Neural progenitor cell (in vitro differentiated cells): ENCODE measurements around the gene PPM1E. TPM values are rescaled to one million over a fixed set of nuclear protein-coding genes. Genes with fewer than 3 reads are reported as not detected.

ENCODE experiments used
- DNase-seq: peaks from one replicate; pipeline ENCODE4 v3.0.0-alpha.2; 2016; ENCODE audit warnings: low spot score
- H2AFZ ChIP-seq: fragments of 200-600 bp; sonication (generic); replicated peaks from 2 replicates; pipeline ENCODE4 v1.6.1; 2016; ENCODE audit warnings: antibody characterized with exemption
- H3F3A ChIP-seq: fragments of 200-600 bp; sonication (generic); 2 replicates; pipeline ENCODE4 v1.6.1; 2016; ENCODE audit warnings: antibody characterized with exemption, low read depth
- H3K27ac ChIP-seq: fragments of 200-600 bp; sonication (generic); 2 replicates; pipeline ENCODE4 v1.5.1; 2016; ENCODE audit warnings: mild to moderate bottlenecking
- H3K27me3 ChIP-seq: fragments of 200-600 bp; sonication (generic); 2 replicates; pipeline ENCODE4 v1.6.1; 2016; ENCODE audit warnings: mild to moderate bottlenecking, moderate library complexity
- H3K36me3 ChIP-seq: fragments of 200-600 bp; sonication (generic); 2 replicates; pipeline ENCODE4 v1.5.1; 2016
- H3K4me1 ChIP-seq: fragments of 200-600 bp; sonication (generic); 2 replicates; pipeline ENCODE4 v1.6.1; 2016; ENCODE audit warnings: mixed run types
- H3K4me2 ChIP-seq: fragments of 200-600 bp; sonication (generic); 2 replicates; pipeline ENCODE4 v1.6.1; 2016
- H3K4me3 ChIP-seq: fragments of 200-600 bp; sonication (generic); 2 replicates; pipeline ENCODE4 v1.5.1; 2016
- H3K79me2 ChIP-seq: fragments of 200-600 bp; sonication (generic); 2 replicates; pipeline ENCODE4 v1.6.1; 2016; ENCODE audit warnings: low read depth
- H3K9ac ChIP-seq: fragments of 200-600 bp; sonication (generic); 2 replicates; pipeline ENCODE4 v1.6.1; 2016
- H3K9me3 ChIP-seq: fragments of 200-600 bp; sonication (generic); 2 replicates; pipeline ENCODE4 v1.5.1; 2016; ENCODE audit warnings: low read depth
- H4K20me1 ChIP-seq: fragments of 200-600 bp; sonication (generic); 2 replicates; pipeline ENCODE4 v1.6.1; 2016; ENCODE audit warnings: low read depth
- H3K27ac Mint-ChIP-seq: 3 replicates; pipeline ENCODE4 v1.8.0; 2021; ENCODE audit warnings: mixed read lengths
- H3K27me3 Mint-ChIP-seq: 2 replicates; pipeline ENCODE4 v1.8.0; 2022; ENCODE audit warnings: low read depth, mild to moderate bottlenecking, inconsistent platforms, moderate library complexity, mixed read lengths; ENCODE audit not compliant: insufficient read depth
- H3K36me3 Mint-ChIP-seq: 3 replicates; pipeline ENCODE4 v1.8.0; 2021; ENCODE audit warnings: mixed read lengths
- H3K4me1 Mint-ChIP-seq: 3 replicates; pipeline ENCODE4 v1.8.0; 2021; ENCODE audit warnings: mixed read lengths
- H3K4me3 Mint-ChIP-seq: 3 replicates; pipeline ENCODE4 v1.8.0; 2021; ENCODE audit warnings: mild to moderate bottlenecking, moderate library complexity, mixed read lengths
- H3K9me3 Mint-ChIP-seq: 3 replicates; pipeline ENCODE4 v1.8.0; 2020; ENCODE audit warnings: mixed read lengths
- EZH2 ChIP-seq: fragments of 200-600 bp; sonication (generic); IDR thresholded peaks from 2 replicates; pipeline ENCODE4 v1.6.1; 2017; ENCODE audit warnings: antibody characterized with exemption, mild to moderate bottlenecking, moderate library complexity
- EZH2phosphoT487 ChIP-seq: fragments of 200-600 bp; sonication (generic); IDR thresholded peaks from 2 replicates; pipeline ENCODE4 v1.6.1; 2017; ENCODE audit warnings: antibody characterized with exemption
- total RNA-seq: library from RNA; depleted of rRNA; stranded (reverse); fragments of >200 nt; gene quantifications from 2 replicates; pipeline ENCODE4 v1.2.3, GENCODE V29; 2015; ENCODE audit warnings: low replicate concordance
- TF ChIP-seq, protein P1 (sequence below): fragments of 200-600 bp; sonication (generic); IDR thresholded peaks from 2 replicates; pipeline ENCODE4 v1.5.1; 2017; ENCODE audit warnings: antibody characterized with exemption, mild to moderate bottlenecking

Gene PPM1E
- total RNA-seq, 1 donor from 2014 or later = 18.8 TPM

DNA sequence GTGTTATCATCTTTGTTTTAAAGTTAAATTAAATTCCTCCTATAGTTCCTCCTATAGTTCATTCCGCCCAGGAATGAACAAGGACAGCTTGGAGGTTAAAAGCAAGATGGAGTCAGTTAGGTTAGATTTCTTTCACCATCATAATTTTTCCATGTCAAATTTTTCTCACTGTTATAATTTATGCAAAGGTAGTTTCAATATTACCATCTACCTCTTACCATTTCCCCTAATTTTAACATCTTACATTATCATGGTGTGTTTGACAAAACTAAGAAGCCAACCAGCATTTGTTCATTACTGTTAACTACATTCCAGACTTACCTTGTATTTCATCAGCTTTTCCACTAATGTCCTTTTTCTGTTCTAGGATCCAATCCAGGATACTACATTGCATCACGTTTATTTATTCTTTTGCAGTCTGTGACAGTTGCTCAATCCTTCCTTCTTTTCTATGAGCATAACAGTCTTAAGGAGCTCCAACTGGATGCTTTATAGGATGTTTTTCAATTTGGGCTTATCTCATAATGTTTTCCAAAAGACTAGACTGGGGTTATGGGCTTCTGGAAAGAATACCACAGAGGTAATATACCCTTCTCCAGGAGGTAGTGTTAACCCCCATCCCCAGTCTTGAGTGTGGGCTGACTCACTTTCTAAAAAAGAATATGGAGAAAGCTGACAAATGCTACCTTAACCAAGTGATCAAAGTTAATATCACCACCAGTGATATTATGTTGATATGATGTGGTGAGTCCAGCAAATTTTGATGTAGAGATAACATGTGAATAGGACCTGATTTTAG, 158.5 kb downstream of the PPM1E start:
- Mint-ChIP-seq H3K4me3 (no peak overlapping the region), H3K9me3 (peaks cover 16% of the 10 kb centered on the region), H3K4me1 (peaks cover 9% of the 10 kb centered on the region), H3K36me3 (peaks cover 6% of the 10 kb centered on the region), H3K27me3 (no peaks in the 10 kb centered on the region), H3K27ac (no peak overlapping the region)
- Histone ChIP-seq H3F3A (peaks cover 5% of the 10 kb centered on the region), H3K27ac (no peak overlapping the region), H3K9me3 (no peaks in the 10 kb centered on the region), H3K4me2 (peak overlapping the region; percentile 3), H2AFZ (no peak overlapping the region), H3K9ac (no peak overlapping the region), H3K4me1 (peaks cover 40% of the 10 kb centered on the region), H3K4me3 (no peak overlapping the region), H3K27me3 (no peaks in the 10 kb centered on the region), H3K79me2 (no peaks in the 10 kb centered on the region), H3K36me3 (no peaks in the 10 kb centered on the region), H4K20me1 (no peaks in the 10 kb centered on the region)
- TF ChIP-seq, protein P1, sequence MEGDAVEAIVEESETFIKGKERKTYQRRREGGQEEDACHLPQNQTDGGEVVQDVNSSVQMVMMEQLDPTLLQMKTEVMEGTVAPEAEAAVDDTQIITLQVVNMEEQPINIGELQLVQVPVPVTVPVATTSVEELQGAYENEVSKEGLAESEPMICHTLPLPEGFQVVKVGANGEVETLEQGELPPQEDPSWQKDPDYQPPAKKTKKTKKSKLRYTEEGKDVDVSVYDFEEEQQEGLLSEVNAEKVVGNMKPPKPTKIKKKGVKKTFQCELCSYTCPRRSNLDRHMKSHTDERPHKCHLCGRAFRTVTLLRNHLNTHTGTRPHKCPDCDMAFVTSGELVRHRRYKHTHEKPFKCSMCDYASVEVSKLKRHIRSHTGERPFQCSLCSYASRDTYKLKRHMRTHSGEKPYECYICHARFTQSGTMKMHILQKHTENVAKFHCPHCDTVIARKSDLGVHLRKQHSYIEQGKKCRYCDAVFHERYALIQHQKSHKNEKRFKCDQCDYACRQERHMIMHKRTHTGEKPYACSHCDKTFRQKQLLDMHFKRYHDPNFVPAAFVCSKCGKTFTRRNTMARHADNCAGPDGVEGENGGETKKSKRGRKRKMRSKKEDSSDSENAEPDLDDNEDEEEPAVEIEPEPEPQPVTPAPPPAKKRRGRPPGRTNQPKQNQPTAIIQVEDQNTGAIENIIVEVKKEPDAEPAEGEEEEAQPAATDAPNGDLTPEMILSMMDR = no peak
- TF ChIP-seq EZH2phosphoT487 = no peak
- TF ChIP-seq EZH2 = no peak
- no peak for DNase-seq

DNA sequence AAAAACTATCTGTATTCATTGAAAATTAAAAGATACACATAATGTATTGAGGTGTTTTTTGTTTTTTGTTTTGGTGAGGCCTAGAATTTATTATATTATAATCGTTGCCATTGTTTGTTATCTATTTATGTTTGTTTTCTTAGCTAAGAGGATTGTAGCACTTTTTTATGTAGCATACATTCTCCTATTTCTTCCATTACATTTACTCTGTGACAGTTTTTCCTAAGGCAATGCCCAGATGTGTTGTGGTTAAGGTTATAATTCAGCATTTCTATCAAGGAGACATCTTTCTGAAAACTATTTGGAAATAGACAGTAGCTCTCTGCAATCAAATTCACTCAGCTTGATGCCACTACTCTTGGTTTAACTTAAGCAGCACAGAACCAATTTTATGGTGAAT, 161.6 kb downstream of the PPM1E start:
- peaks cover 1% of the 10 kb centered on the region for H3F3A ChIP-seq
- Mint-ChIP-seq H3K4me3 (no peak overlapping the region), H3K27me3 (no peaks in the 10 kb centered on the region), H3K9me3 (peaks cover 1% of the 10 kb centered on the region), H3K36me3 (peaks cover 3% of the 10 kb centered on the region), H3K27ac (no peak overlapping the region), H3K4me1 (peaks cover 9% of the 10 kb centered on the region)
- H3K9me3 ChIP-seq = no peaks in the 10 kb centered on the region
- no peaks in the 10 kb centered on the region for H3K79me2 ChIP-seq
- no peaks in the 10 kb centered on the region for H4K20me1 ChIP-seq
- H3K27ac ChIP-seq = no peak overlapping the region
- H3K4me2 ChIP-seq = peak overlapping the region; percentile 56
- TF ChIP-seq EZH2phosphoT487 (no peak), EZH2 (no peak)
- TF ChIP-seq, protein P1 = no peak
- H2AFZ ChIP-seq = no peak overlapping the region
- H3K4me3 ChIP-seq = no peak overlapping the region
- no peak for DNase-seq
- H3K36me3 ChIP-seq = no peaks in the 10 kb centered on the region
- no peak overlapping the region for H3K9ac ChIP-seq
- no peaks in the 10 kb centered on the region for H3K27me3 ChIP-seq
- H3K4me1 ChIP-seq = peaks cover 38% of the 10 kb centered on the region

DNA sequence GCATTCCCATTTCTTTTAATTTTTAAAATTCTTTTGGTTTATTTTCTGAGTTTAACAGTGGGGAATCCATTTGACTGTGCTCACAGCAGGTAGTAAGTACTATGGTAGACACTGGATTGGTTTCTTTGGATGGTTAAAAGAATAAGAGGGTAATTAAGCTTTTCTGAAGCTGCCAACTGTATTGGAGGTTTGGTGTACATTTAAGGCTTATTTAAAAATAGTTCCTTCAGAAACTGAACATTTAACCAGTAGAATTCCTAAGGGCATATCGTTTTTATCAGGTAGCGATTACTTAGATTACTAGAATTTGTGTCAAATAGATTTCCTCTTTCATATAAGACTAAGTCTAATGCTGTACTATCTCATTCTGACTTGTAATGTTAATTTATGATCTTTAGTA, 162.4 kb downstream of the PPM1E start:
- H3K4me3 Mint-ChIP-seq = no peak overlapping the region
- Histone ChIP-seq H3F3A (no peaks in the 10 kb centered on the region), H3K27me3 (no peaks in the 10 kb centered on the region), H3K27ac (no peak overlapping the region), H3K9me3 (no peaks in the 10 kb centered on the region), H3K4me1 (peaks cover 29% of the 10 kb centered on the region), H3K4me2 (peak overlapping the region; percentile 56), H3K79me2 (no peaks in the 10 kb centered on the region), H3K36me3 (no peaks in the 10 kb centered on the region), H2AFZ (no peak overlapping the region), H3K4me3 (no peak overlapping the region), H3K9ac (no peak overlapping the region), H4K20me1 (no peaks in the 10 kb centered on the region)
- DNase-seq = peak; percentile 50
- no peaks in the 10 kb centered on the region for H3K9me3 Mint-ChIP-seq
- H3K27ac Mint-ChIP-seq = no peak overlapping the region
- no peak for TF ChIP-seq EZH2
- TF ChIP-seq, protein P1 = no peak
- H3K27me3 Mint-ChIP-seq = no peaks in the 10 kb centered on the region
- H3K36me3 Mint-ChIP-seq = peaks cover 2% of the 10 kb centered on the region
- H3K4me1 Mint-ChIP-seq = peaks cover 9% of the 10 kb centered on the region
